Vagina (tissue), 2 donors: ENCODE measurements around the gene EMC8. TPM values are rescaled to one million over a fixed set of nuclear protein-coding genes. Genes with fewer than 3 reads are reported as not detected.

ENCODE experiments used
- DNase-seq, 2 donors: peaks; one replicate each; pipeline ENCODE4 v3.0.0-alpha.2; 2017; ENCODE audit errors: extremely low spot score in 2 of 2
- H3K27ac ChIP-seq: fragments of 200-600 bp; sonication (generic); one replicate; pipeline ENCODE4 v1.5.1; 2019
- H3K27me3 ChIP-seq: fragments of 200-600 bp; sonication (generic); one replicate; pipeline ENCODE4 v1.5.1; 2019
- H3K36me3 ChIP-seq, 2 donors: fragments of 200-600 bp; sonication (generic); one replicate each; pipeline ENCODE4 v1.5.1; 2017 to 2019
- H3K4me1 ChIP-seq: fragments of 200-600 bp; sonication (generic); one replicate; pipeline ENCODE4 v1.5.1; 2019
- H3K4me3 ChIP-seq, 2 donors: fragments of 200-600 bp; sonication (generic); 1 replicate in 1 of 2; 2 replicates in 1 of 2; pipeline ENCODE4 v1.5.1; 2016 to 2019
- H3K9me3 ChIP-seq: fragments of 200-600 bp; sonication (generic); one replicate; pipeline ENCODE4 v1.5.1; 2019
- POLR2A ChIP-seq, 2 donors: fragments of 450-650 bp; IDR thresholded peaks; one replicate each; pipeline ENCODE4 v1.6.1; 2017; ENCODE audit warnings: antibody characterized with exemption in 2 of 2, mild to moderate bottlenecking in 2 of 2, moderate library complexity in 2 of 2
- POLR2AphosphoS5 ChIP-seq, 2 donors: sonication (generic); formaldehyde crosslinking; IDR thresholded peaks; one replicate each; pipeline ENCODE4 v1.9.0; 2017; ENCODE audit warnings: antibody characterized with exemption in 2 of 2, mild to moderate bottlenecking in 2 of 2, low read depth in 1 of 2; ENCODE audit not compliant: insufficient read depth in 1 of 2
- intact Hi-C: fragments of 100-400 bp; cut with DNase I; formaldehyde crosslinking; loops from one replicate; pipeline ENCODE4 v1.15.1; 2023
- total RNA-seq: library from RNA; depleted of rRNA; stranded (reverse); fragments of >200 nt; gene quantifications from one replicate; pipeline ENCODE4 v1.2.3, GENCODE V29; 2016
- TF ChIP-seq, protein P1 (sequence below), 3 experiments: fragments of 450-650 bp in 2 of 3; fragments of 200-600 bp in 1 of 3; sonication (generic) in 1 of 3; IDR thresholded peaks; one replicate each; pipeline ENCODE4 v1.5.1; 2017 to 2019; ENCODE audit warnings: antibody characterized with exemption in 3 of 3, mild to moderate bottlenecking in 2 of 3, moderate library complexity in 2 of 3

EMC8 gene
- total RNA-seq, 1 donor from 2014 or later = 42.0 TPM

GRCh38 chr16:85752511-85753420, 46.6 kb downstream of the EMC8 start:
- TF ChIP-seq POLR2A (IDR thresholded peaks at IDR 0.05) (no peak), POLR2AphosphoS5 (IDR thresholded peaks at IDR 0.05; ENCODE audit: insufficient read depth in 1 of 2, low read depth in 1 of 2) (no peak)
- TF ChIP-seq, protein P1, sequence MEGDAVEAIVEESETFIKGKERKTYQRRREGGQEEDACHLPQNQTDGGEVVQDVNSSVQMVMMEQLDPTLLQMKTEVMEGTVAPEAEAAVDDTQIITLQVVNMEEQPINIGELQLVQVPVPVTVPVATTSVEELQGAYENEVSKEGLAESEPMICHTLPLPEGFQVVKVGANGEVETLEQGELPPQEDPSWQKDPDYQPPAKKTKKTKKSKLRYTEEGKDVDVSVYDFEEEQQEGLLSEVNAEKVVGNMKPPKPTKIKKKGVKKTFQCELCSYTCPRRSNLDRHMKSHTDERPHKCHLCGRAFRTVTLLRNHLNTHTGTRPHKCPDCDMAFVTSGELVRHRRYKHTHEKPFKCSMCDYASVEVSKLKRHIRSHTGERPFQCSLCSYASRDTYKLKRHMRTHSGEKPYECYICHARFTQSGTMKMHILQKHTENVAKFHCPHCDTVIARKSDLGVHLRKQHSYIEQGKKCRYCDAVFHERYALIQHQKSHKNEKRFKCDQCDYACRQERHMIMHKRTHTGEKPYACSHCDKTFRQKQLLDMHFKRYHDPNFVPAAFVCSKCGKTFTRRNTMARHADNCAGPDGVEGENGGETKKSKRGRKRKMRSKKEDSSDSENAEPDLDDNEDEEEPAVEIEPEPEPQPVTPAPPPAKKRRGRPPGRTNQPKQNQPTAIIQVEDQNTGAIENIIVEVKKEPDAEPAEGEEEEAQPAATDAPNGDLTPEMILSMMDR (IDR thresholded peaks at IDR 0.05) = no peak
- no peak for DNase-seq
- Histone ChIP-seq H3K9me3 (no peaks in the 10 kb centered on the region), H3K4me1 (peaks cover 41% of the 10 kb centered on the region), H3K4me3 (no peak overlapping the region), H3K27ac (no peak overlapping the region), H3K27me3 (no peaks in the 10 kb centered on the region), H3K36me3 (no peaks in the 10 kb centered on the region)
- intact Hi-C loops = no loop called here

DNA sequence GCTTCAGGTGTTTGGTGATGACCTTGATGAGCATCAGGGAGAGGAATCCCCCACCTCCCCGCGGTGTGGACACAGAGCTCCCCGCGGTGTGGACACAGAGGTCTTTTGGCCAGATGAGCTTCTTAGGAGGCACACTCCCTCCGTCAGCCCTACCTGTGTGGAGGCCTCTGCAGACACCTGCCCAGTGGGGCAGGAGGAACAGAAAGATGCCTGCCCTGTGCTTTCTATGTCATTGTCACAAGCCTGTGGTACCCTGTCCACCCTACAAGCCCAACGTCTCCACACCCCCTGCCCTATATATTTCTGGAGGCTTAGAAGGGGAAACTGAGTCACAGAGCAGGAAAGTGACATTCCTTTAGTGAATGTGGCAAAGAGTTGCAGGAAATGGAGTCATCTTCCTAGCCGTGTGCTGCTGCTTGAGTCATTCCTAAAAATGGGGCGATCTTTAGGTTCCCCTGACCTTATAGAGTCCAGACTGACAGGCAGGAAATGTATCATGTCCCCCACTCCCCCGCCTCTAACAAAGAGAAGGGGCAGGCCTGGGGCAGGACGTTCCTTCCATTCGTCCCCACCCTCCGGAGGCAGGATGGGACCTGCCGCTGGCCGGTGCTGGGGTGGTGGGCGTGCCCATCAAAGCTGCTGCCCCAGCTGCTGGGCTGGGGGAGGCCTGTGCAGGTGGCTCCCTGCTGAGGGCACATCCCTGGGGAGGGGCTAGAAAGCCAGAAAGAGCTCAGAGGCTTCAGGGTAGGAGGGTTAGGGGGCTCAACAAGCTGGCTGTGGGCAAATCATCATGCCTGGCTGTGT, 47.4 kb downstream of the EMC8 start:
- no peaks in the 10 kb centered on the region for H3K27me3 ChIP-seq
- H3K36me3 ChIP-seq = no peaks in the 10 kb centered on the region
- DNase-seq = no peak
- no peak overlapping the region for H3K27ac ChIP-seq
- TF ChIP-seq POLR2AphosphoS5 (IDR thresholded peaks at IDR 0.05; ENCODE audit: insufficient read depth in 1 of 2, low read depth in 1 of 2) (no peak), POLR2A (IDR thresholded peaks at IDR 0.05) (no peak)
- TF ChIP-seq, protein P1 (IDR thresholded peaks at IDR 0.05) = no peak
- intact Hi-C loops = no loop called here
- no peak overlapping the region for H3K4me3 ChIP-seq
- no peaks in the 10 kb centered on the region for H3K9me3 ChIP-seq
- peaks cover 41% of the 10 kb centered on the region for H3K4me1 ChIP-seq

DNA sequence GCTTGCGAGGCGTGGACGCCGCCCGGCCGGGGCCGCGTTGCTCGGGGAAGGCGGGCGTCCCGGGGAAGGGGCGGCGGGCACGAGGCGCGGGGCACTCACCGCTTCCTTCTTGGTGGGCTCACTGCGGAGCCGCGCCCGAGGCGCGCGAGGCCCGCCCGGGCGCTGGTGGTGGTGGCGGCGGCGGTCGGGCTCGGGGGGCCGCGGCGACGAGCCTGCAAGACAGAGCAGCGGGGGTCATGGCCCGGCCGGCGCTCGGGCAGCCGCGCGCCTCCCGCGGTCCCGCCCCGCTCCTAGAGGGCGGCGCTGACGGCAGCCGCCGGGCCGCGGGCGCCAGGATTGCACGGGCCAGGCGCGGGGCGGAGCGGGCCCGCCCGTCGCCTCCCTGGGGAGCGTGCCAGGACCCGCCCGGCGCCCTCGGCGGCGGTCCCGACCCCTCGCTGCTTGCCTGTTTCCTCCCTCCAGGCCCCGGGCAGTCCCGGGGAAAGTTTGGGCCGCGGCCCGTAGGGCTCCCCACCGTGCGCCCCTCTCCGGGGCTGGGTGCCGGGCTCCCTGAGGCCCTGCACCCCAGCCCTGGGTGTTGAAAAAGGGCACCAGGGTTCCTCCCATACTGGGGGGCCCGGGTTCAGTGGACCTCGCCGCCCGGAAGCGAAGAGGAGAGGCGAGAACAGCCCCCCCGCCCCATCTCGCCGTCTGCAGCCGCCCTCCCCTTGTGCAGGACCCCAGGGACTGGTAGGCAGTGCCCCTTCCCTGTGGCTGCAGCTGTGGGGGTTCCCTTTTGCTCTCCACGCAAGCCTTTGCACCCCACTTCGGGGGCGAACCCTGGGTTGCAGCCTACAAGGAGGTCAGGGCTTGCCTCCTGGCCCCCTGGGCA, 48.3 kb downstream of the EMC8 start, which contains the start of gene C16orf74:
C16orf74 (minus strand) TSS at position 270 of the 871 bp plus-strand sequence. CDS start 15,879 bp downstream, outside the sequence.
- Histone ChIP-seq H3K27ac (peak within 1 kb of the TSS; percentile 3), H3K4me1 (peaks cover 41% of the 10 kb centered on the region), H3K9me3 (no peaks in the 10 kb centered on the region), H3K4me3 (peak within 1 kb of the TSS; percentile 52 to 64), H3K27me3 (no peaks in the 10 kb centered on the region), H3K36me3 (no peaks in the 10 kb centered on the region)
- TF ChIP-seq POLR2A (IDR thresholded peaks at IDR 0.05) (no peak), POLR2AphosphoS5 (IDR thresholded peaks at IDR 0.05; ENCODE audit: insufficient read depth in 1 of 2, low read depth in 1 of 2) (no peak)
- TF ChIP-seq, protein P1 (IDR thresholded peaks at IDR 0.05) = no peak
- intact Hi-C loops = no loop called here
- DNase-seq = no peak

GRCh38 chr16:85750146-85750826, 49.1 kb downstream of the EMC8 start:
- Histone ChIP-seq H3K4me1 (peaks cover 41% of the 10 kb centered on the region), H3K27ac (peak overlapping the region; percentile 3), H3K9me3 (no peaks in the 10 kb centered on the region), H3K4me3 (peak overlapping the region; percentile 52 to 64), H3K27me3 (no peaks in the 10 kb centered on the region), H3K36me3 (no peaks in the 10 kb centered on the region)
- TF ChIP-seq POLR2A (IDR thresholded peaks at IDR 0.05) (peak in 1 of 2 donors; percentile 6), POLR2AphosphoS5 (IDR thresholded peaks at IDR 0.05; ENCODE audit: insufficient read depth in 1 of 2, low read depth in 1 of 2) (peak in 1 of 2 donors; percentile 59)
- TF ChIP-seq, protein P1 (IDR thresholded peaks at IDR 0.05) = no peak
- intact Hi-C loops = no loop called here
- DNase-seq = no peak
